ENCODE data around the gene LRCH4.

The LRCH4 gene

DNA sequence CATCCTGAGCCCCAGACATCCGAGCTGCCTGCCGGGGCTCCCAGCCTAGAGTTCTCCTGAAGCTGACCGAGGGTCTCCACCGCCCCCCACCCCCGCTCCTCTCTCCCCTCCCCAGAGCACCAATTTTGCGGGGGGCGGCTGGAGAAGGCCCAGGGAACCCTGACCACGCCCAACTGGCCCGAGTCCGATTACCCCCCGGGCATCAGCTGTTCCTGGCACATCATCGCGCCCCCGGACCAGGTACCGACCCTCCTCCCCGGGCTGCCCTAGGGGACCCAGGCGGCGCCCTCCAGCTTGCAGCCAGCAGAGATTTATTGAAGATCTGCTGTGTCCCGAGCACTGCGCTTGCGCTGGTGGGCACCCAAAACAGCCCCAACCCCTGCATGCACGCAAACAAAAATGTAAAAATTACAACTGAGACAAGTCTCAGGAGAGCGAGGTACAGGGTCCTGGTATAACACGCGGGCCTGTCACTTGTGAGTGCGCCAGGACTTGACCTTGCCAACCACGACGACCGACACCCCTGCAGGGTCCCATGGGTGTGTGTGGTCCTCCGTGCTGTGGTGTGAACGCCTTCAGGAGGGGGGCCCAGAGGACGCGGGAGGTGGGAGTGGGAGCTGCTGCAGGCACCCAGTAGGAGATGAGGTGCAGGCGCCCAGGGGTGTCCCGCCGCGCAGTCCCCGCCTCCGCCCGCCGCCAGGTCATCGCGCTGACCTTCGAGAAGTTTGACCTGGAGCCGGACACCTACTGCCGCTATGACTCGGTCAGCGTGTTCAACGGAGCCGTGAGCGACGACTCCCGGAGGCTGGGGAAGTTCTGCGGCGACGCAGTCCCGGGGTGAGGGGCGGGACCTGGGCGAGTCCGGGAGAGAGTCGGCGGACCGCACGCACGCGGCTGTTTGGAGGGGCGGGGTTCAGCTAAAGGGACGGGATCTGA lies 19.3 kb upstream of the LRCH4 start:
- Histone ChIP-seq H3K4me3 (peak overlapping the region; percentile 79), H3K27ac (peak overlapping the region; percentile 57 to 89)
- TF ChIP-seq, protein P1, sequence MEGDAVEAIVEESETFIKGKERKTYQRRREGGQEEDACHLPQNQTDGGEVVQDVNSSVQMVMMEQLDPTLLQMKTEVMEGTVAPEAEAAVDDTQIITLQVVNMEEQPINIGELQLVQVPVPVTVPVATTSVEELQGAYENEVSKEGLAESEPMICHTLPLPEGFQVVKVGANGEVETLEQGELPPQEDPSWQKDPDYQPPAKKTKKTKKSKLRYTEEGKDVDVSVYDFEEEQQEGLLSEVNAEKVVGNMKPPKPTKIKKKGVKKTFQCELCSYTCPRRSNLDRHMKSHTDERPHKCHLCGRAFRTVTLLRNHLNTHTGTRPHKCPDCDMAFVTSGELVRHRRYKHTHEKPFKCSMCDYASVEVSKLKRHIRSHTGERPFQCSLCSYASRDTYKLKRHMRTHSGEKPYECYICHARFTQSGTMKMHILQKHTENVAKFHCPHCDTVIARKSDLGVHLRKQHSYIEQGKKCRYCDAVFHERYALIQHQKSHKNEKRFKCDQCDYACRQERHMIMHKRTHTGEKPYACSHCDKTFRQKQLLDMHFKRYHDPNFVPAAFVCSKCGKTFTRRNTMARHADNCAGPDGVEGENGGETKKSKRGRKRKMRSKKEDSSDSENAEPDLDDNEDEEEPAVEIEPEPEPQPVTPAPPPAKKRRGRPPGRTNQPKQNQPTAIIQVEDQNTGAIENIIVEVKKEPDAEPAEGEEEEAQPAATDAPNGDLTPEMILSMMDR (IDR thresholded peaks at IDR 0.05): no peak
- no peak for DNase-seq (ENCODE audit: low spot score)

DNA sequence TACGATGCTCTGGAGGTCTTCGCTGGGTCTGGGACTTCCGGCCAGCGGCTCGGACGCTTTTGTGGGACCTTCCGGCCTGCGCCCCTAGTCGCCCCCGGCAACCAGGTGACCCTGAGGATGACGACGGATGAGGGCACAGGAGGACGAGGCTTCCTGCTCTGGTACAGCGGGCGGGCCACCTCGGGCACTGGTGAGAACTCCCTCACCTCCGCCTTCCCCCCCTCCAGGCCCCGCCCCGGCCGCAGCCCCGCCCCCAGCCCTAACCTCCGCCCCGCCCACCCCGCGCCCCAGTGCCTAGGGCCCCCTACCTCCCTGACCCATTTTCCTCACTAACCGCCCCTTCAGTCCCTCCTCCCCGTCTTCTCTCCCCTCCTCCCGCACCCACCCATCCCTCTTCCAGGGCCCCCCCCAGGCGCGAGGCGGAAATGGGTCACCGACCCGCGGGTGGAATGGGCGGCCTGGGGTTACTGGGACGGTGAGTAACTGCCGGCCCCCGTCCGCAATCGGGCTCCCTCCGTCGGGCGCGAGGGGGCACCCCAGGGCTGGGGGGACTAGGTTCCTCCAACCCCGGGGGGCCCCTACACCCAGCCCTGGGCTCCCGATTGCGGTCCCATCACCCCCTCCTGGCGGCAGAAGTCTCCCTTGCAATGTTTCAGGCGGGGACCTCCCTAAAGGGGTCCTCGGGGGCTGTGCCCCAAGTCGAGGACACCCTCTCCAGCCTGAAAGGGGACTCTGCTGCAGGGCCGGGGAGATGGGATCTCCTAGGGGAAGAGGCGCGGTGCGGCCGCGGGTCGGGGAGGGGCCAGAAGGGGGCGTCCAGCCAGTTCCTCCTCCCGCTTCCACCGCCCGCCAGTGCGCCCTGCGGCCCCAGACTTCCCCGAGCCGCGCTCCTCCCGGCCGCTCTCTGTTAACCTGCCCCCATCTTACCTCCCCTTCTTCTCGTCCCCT lies 18.4 kb upstream of the LRCH4 start:
- DNase-seq (ENCODE audit: low spot score): peak; percentile 87
- Histone ChIP-seq H3K27ac (peak overlapping the region; percentile 57 to 89), H3K4me3 (peak overlapping the region; percentile 79)
- TF ChIP-seq, protein P1 (IDR thresholded peaks at IDR 0.05): no peak

DNA sequence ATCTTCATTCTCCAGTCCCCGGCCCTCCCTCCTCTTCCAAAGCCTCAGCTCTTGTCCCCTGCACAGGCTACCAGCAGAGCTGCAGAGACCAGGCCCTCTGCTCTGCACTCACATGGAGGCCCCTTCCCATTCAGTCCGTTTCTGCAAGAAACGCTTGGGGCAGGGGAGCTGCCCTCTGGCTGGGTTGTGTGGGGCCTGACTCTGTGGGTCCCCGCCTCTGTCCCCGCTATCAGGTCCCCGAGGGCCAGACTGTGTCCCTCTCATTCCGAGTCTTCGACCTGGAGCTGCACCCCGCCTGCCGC lies 17.7 kb upstream of the LRCH4 start:
- Histone ChIP-seq H3K4me3 (peak overlapping the region; percentile 79), H3K27ac (peak overlapping the region; percentile 57 to 89)
- DNase-seq (ENCODE audit: low spot score): no peak
- TF ChIP-seq, protein P1 (IDR thresholded peaks at IDR 0.05): no peak

GRCh38 chr7:100602889-100603725 lies 17.2 kb upstream of the LRCH4 start:
- peak overlapping the region; percentile 57 to 89 for H3K27ac ChIP-seq

DNA sequence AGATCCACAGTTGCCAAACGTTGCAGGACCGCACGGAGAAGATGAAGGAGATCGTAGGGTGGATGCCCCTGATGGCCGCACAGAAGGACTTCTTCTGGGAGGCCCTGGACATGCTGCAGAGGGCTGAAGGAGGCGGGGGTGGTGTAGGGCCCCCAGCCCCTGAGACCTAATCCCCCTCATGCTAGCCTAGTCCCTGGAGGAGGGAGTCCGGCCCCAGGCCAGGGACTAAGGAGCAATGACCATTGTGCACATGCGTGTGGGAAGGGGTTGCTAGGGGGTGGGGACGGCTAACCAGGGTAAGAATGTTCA lies 14.8 kb upstream of the LRCH4 start:
- DNase-seq (ENCODE audit: low spot score): no peak
- no peak overlapping the region for H3K27ac ChIP-seq
- no peak overlapping the region for H3K4me3 ChIP-seq
- TF ChIP-seq, protein P1 (IDR thresholded peaks at IDR 0.05): no peak

More at GRCh38 chr7:100602889-100603725, 17.2 kb upstream of the LRCH4 start:
- peak; percentile 87 for DNase-seq (ENCODE audit: low spot score)
- H3K4me3 ChIP-seq: peak overlapping the region; percentile 79
- TF ChIP-seq, protein P1 (IDR thresholded peaks at IDR 0.05): no peak

DNA sequence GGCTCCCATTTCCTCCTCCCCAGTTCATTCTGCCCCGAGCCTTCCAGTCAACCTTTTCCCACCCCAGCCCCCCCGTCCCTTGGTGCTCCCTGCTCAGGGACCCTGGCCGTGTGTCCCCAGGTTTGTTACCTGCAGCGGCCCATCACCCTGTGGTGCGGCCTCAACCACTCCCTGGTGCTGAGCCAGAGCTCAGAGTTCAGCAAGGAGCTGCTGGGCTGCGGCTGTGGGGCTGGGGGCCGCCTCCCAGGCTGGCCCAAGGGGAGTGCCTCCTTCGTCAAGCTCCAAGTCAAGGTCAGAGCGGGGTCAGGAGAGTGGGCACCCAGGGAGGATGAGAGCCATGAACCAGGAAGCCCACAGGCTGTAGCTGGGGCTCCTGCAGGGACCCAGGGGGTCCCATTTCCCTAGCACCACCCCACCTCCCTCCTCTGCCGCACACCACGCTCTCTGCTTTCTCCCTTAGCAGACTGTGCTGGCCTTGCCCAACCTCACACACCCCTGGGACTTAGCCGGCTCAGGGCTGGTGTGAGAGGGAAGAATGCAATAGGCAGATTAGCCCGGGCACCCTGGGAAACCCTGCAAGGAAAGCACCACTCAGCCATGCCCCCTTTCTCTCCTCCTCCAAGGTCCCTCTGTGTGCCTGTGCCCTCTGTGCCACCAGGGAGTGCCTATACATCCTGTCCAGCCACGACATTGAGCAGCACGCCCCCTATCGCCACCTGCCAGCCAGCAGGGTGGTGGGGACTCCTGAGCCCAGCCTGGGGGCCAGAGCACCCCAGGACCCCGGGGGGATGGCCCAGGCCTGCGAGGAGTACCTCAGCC lies 14.2 kb upstream of the LRCH4 start:
- Histone ChIP-seq H3K27ac (no peak overlapping the region), H3K4me3 (no peak overlapping the region)
- TF ChIP-seq, protein P1 (IDR thresholded peaks at IDR 0.05): no peak
- no peak for DNase-seq (ENCODE audit: low spot score)

Measured in coronary artery (tissue), 2 donors.